K562 treated with DMSO at 1 percent for 48 hours (cell line): Measurements from ENCODE around the gene MYOF. TPM values are rescaled to one million over a fixed set of nuclear protein-coding genes. Genes with fewer than 3 reads are reported as not detected.

Experiments used
- total RNA-seq: library from RNA; unstranded; fragments of 300-600 nt; gene quantifications from 2 replicates; pipeline ENCODE4 v1.2.3, GENCODE V29; 2022; ENCODE audit warnings: low replicate concordance; ENCODE audit errors: extremely low read depth

The MYOF gene
- total RNA-seq = not detected in 2 replicates

GRCh38 chr10:93482145-93482834 is at the start of gene MYOF:
Gene MYOF, minus strand, starts transcription at chr10:93482334. Its CDS starts 140 bp downstream, at chr10:93482194.

GRCh38 chr10:93496322-93497041 is 14.3 kb upstream of the MYOF start, which contains the start of gene CEP55:
Gene CEP55, plus strand, starts transcription at chr10:93496612. Its CDS starts 3,440 bp downstream, at chr10:93500052.

Other genes starting within 250 kb of the MYOF start
- gene CEP55, start 14.3 kb upstream of the MYOF start, total RNA-seq = not detected in 2 replicates
- gene FFAR4, start 84.3 kb upstream of the MYOF start, total RNA-seq = not detected in 2 replicates
- not detected in 2 replicates for gene RBP4, start 118.9 kb upstream of the MYOF start, total RNA-seq
- not detected in 2 replicates for gene PDE6C, start 130.2 kb upstream of the MYOF start, total RNA-seq
- gene FRA10AC1, start 220.3 kb upstream of the MYOF start, total RNA-seq = not detected in 2 replicates